NCI-H2171 treated with DMSO at 0.1 percent for 48 hours (cell line): ENCODE measurements around the gene TRAPPC11.

Experiments
- DNase-seq: peaks from one replicate; lab custom pipeline; 2025; lab: John Stamatoyannopoulos, UW

Gene TRAPPC11

GRCh38 chr4:183758061-183758757 lies 99.1 kb downstream of the TRAPPC11 start:
- no peak for DNase-seq

GRCh38 chr4:183758758-183759447 lies 99.8 kb downstream of the TRAPPC11 start:
- no peak for DNase-seq

- no peak for DNase-seq
Measured at GRCh38 chr4:183760326-183760725, 101.2 kb downstream of the TRAPPC11 start.
